ENCODE results near the gene CHTF18.
"Not testable (repeated sequence)": the region's sequence is repeated elsewhere in the genome, so short reads cannot be mapped to it uniquely, and the experiment has no call there.

CHTF18 gene

DNA sequence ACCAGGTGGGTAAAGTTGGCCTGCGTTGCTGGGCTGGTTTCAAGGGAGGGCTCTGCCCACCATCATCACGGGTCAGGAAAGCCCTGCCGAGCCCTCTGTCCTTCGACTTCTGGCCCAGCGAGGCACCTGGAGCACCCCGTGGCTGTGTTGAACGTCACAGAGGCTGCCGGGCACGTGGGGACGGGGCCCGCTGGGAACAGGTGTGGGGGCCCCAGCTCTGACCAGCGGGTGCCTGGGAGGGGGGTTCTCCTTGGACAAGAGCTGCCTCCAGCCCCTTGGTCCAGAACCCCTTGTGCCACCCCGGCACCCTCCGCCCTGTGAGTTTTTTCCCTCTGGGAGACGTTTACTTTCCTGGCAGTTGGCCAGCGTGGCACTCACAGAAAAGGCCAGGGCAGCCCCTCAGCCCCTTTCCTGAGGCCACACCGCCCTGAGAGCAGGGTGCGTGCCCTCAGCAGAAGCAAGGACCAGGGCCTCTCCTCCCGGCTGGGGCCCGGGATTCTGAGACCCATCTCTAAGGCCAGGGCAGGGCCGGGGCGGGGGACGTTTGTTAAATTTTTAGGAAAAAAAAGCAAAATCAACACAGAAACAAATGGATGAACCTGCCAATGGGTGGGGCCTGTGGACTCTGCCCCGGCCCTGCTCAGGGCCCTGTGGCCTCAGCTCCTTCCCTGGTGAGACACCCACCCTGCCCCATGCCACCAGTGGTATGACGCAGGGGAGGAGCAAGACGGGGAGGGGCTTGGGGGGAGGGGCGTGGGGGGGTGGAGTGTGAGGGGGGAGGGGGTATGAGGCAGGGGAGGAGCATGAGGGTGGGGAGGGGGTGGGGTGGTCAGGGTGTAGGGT lies 43.4 kb downstream of the CHTF18 start:
- Histone ChIP-seq H3K4me1 (ENCODE audit: control insufficient read depth, insufficient read depth, low read length, poor library complexity, severe bottlenecking) (no peaks in the 10 kb centered on the region), H3K9me3 (ENCODE audit: control insufficient read depth, low read length) (peaks cover 11% of the 10 kb centered on the region)
- 92 to 98% methylated on average over 22 to 24 of the region's 27 CpGs for WGBS, 2 experiments (ENCODE audit: insufficient coverage in 2 of 2)

DNA sequence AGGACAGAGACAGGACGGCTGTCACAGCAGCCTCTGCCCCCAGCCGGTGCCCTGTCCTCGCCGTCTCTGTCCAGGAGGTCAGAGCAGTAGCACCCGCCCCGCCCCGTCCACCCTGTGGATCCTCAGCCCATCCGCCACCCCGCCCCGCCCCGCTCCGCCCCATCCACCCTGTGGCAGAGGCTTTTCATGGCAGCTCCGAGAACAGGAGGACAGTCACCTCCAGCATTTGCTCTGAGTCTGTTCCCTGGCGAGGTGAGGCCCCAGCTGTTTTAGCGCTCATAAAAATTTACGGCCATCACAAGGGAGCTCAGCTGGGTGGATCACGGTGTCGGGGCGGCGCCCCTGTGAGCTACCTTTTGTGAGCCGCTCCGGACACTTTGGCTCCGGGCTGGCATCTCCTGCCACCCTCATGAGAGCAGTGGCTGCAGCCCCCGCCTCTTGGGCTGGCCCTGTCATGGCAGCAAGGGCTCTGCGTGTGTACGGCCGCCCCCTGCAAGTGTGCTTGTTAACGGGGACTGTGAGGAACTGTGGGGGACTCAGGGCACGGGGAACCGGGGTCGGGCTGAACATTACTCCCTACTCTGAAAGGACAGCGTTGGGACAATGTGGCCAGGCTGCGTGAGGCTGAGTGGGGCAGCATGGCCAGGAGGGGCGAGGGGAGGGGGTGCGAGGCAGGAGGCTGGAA lies 44.4 kb downstream of the CHTF18 start:
- no peaks in the 10 kb centered on the region for H3K4me1 ChIP-seq (ENCODE audit: control insufficient read depth, insufficient read depth, low read length, poor library complexity, severe bottlenecking)
- H3K27ac ChIP-seq (ENCODE audit: low read depth, low read length, severe bottlenecking) = no peak overlapping the region
- 88 to 89% methylated on average over 14 to 24 of the region's 35 CpGs for WGBS, 2 experiments (ENCODE audit: insufficient coverage in 2 of 2)
- H3K9me3 ChIP-seq (ENCODE audit: control insufficient read depth, low read length) = peaks cover 11% of the 10 kb centered on the region
- no peak overlapping the region for H3K4me3 ChIP-seq (ENCODE audit: extremely low read depth, insufficient read depth, low read length, poor library complexity, severe bottlenecking)
- no peaks in the 10 kb centered on the region for H3K36me3 ChIP-seq (ENCODE audit: control insufficient read depth, insufficient read depth, low read length)

More for the DNA sequence above, 43.4 kb downstream of the CHTF18 start:
- H3K36me3 ChIP-seq (ENCODE audit: control insufficient read depth, insufficient read depth, low read length) = no peaks in the 10 kb centered on the region
- H3K27ac ChIP-seq (ENCODE audit: low read depth, low read length, severe bottlenecking) = no peak overlapping the region
- H3K4me3 ChIP-seq (ENCODE audit: extremely low read depth, insufficient read depth, low read length, poor library complexity, severe bottlenecking) = no peak overlapping the region

DNA sequence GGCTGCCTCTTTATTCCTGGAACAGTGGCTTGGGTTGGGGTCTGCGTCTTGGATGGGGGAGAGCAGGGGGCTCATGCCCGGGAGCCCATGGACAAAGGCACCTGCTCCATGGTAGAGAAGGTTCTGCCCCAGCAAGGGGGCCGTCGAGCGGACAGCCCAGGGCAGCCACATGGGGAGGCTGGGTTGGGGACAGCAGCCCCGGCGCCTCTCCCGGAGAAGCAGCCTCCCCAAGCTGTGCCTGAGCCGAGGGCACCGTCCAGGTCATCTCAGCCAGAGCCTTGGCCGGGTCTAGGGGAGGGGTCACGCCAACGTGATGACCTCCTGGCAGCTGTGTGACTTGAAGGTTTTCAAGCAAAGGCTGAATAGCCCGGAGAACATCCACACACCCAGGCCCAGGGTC lies 45.0 kb downstream of the CHTF18 start:
- Histone ChIP-seq H3K4me1 (ENCODE audit: control insufficient read depth, insufficient read depth, low read length, poor library complexity, severe bottlenecking) (no peaks in the 10 kb centered on the region), H3K36me3 (ENCODE audit: control insufficient read depth, insufficient read depth, low read length) (no peaks in the 10 kb centered on the region), H3K27ac (ENCODE audit: low read depth, low read length, severe bottlenecking) (no peak overlapping the region), H3K4me3 (ENCODE audit: extremely low read depth, insufficient read depth, low read length, poor library complexity, severe bottlenecking) (no peak overlapping the region), H3K9me3 (ENCODE audit: control insufficient read depth, low read length) (peaks cover 11% of the 10 kb centered on the region)
- WGBS, 2 experiments (ENCODE audit: insufficient coverage in 2 of 2) = 90 to 91% methylated on average over 11 to 14 of the region's 14 CpGs

DNA sequence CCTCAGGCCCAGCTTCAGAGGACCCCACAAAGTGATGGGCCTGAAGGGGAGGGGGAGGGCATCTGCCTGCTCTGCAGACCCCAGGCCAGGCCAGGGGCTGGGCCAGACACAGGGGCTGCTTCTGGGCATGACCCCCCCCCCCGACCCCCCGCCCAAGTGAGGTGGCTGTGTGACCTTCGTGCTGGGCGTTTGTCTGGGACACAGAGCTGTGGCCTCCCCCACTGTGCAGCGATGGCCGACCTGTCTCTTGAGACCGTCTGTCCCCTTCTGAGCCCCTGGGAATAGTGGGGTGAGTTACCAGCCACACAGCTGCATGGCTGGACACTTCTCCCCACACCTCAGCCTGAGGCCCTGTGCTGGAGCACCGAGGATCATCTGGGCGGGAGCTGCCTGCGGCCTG lies 47.0 kb downstream of the CHTF18 start:
- WGBS, 2 experiments (ENCODE audit: insufficient coverage in 2 of 2) = 94 to 97% methylated on average over 6 to 8 of the region's 10 CpGs
- no peaks in the 10 kb centered on the region for H3K4me1 ChIP-seq (ENCODE audit: control insufficient read depth, insufficient read depth, low read length, poor library complexity, severe bottlenecking)
- no peak overlapping the region for H3K4me3 ChIP-seq (ENCODE audit: extremely low read depth, insufficient read depth, low read length, poor library complexity, severe bottlenecking)
- H3K36me3 ChIP-seq (ENCODE audit: control insufficient read depth, insufficient read depth, low read length) = no peaks in the 10 kb centered on the region
- no peak overlapping the region for H3K27ac ChIP-seq (ENCODE audit: low read depth, low read length, severe bottlenecking)
- H3K9me3 ChIP-seq (ENCODE audit: control insufficient read depth, low read length) = peaks cover 11% of the 10 kb centered on the region

DNA sequence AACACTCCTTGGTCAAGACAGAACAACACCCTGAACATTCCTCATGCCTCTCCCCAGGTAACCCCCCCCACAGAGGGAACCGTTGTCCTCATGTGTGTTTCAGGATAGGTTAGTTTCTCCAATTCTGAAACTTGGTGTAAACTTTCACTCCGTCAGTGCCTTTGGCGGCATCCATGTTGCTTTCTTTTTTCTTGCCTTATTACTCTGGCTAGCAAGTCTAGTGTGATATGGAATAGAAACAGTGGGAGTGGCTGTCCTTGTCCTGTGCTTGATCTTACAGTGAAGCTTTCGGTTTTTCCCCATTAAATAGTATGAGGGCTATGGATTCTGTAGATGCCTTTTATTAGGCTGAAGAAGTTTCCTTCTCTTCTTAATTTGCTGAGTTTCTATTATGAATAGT lies 47.8 kb downstream of the CHTF18 start:
- peaks cover 11% of the 10 kb centered on the region for H3K9me3 ChIP-seq (ENCODE audit: control insufficient read depth, low read length)
- no peaks in the 10 kb centered on the region for H3K4me1 ChIP-seq (ENCODE audit: control insufficient read depth, insufficient read depth, low read length, poor library complexity, severe bottlenecking)
- no peaks in the 10 kb centered on the region for H3K36me3 ChIP-seq (ENCODE audit: control insufficient read depth, insufficient read depth, low read length)
- H3K27ac ChIP-seq (ENCODE audit: low read depth, low read length, severe bottlenecking) = no peak overlapping the region
- WGBS, 2 experiments (ENCODE audit: insufficient coverage in 2 of 2) = 77 to 88% methylated on average over 1 to 3 of the region's 4 CpGs
- H3K4me3 ChIP-seq (ENCODE audit: extremely low read depth, insufficient read depth, low read length, poor library complexity, severe bottlenecking) = no peak overlapping the region

DNA sequence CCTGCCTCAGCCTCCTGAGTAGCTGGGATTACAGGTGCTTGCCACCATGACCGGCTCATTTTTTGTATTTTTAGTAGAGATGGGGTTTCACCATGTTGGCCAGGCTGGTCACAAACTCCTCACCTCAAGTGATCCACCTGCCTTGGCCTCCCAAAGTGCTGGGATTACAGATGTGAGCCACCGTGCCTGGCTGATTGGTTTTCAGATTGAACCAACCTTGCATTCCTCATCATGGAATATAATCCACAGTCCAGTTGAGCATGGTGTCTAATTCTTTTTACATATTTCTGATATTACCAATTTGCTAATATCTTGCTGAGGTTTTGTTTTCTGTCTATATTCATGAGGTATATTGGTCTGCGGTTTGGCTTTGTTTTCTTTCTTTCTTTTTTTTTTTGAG lies 48.4 kb downstream of the CHTF18 start:
- H3K27ac ChIP-seq (ENCODE audit: low read depth, low read length, severe bottlenecking); H3K4me1 ChIP-seq (ENCODE audit: control insufficient read depth, insufficient read depth, low read length, poor library complexity, severe bottlenecking); H3K36me3 ChIP-seq (ENCODE audit: control insufficient read depth, insufficient read depth, low read length); H3K4me3 ChIP-seq (ENCODE audit: extremely low read depth, insufficient read depth, low read length, poor library complexity, severe bottlenecking): not testable (repeated sequence)
- peaks cover 11% of the 10 kb centered on the region for H3K9me3 ChIP-seq (ENCODE audit: control insufficient read depth, low read length)
- WGBS, 2 experiments (ENCODE audit: insufficient coverage in 2 of 2) = 83 to 93% methylated on average over 1 to 3 of the region's 3 CpGs

DNA sequence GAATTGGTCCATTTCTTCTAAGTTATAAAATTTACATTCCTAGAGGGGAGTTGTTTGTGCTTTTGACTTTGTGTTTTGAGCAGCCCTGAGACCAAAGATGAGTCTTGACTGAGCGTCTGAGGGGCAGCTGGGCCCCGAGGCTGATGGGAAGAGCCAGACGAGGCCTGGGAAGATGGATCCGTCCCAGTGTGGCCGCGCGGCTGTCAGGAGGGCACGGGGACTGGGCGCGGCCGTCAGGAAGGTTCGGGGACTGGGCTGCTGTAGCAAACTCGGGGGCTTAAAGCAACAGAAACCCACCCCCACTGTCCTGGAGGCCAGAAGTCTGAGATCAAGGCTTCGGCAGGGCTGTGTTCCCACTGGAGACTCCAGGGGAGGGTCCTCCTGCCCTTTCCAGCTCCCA lies 50.3 kb downstream of the CHTF18 start:
- Histone ChIP-seq H3K36me3 (ENCODE audit: control insufficient read depth, insufficient read depth, low read length) (no peaks in the 10 kb centered on the region), H3K9me3 (ENCODE audit: control insufficient read depth, low read length) (peaks cover 11% of the 10 kb centered on the region), H3K4me3 (ENCODE audit: extremely low read depth, insufficient read depth, low read length, poor library complexity, severe bottlenecking) (no peak overlapping the region), H3K4me1 (ENCODE audit: control insufficient read depth, insufficient read depth, low read length, poor library complexity, severe bottlenecking) (no peaks in the 10 kb centered on the region), H3K27ac (ENCODE audit: low read depth, low read length, severe bottlenecking) (no peak overlapping the region)
- 86 to 93% methylated on average over 2 to 14 of the region's 14 CpGs for WGBS, 2 experiments (ENCODE audit: insufficient coverage in 2 of 2)

DNA sequence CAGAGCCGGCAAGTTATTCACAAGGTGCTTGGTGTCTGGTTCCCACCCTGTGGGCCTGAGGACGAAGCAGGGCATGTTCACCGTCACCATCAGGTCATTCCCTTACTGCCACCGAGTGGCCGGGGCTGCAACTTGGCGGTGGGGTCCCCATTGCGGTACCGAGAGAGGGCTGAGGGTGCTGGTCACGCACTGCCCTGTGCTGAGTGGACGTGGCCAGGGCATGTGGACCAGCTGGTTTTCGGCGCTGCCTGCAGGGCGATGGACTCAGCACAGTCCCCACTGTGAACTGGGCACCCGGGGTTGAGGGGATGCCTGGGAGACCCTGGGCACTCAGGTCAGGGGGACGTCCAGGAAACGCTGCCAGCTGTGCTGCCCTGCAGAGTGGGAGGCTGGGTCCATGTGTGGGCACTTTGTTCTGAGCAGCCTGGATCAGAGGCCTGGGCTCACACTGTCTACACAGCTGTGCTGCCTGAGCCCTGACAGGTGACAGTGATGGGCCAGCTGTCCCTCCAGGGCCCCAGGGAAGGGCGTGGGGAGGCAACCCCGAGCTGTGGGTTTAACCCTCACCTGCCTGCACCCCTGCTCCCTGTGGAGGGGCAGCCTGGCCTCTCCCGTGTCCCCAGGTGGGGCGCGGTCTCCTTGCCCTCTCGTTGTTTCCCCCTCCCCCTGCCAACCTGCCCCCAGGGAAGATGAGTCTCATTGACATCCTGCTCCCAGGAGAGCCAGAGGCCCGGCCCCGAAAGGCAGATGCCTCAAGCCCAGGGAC lies 51.4 kb downstream of the CHTF18 start:
- no peak overlapping the region for H3K4me3 ChIP-seq (ENCODE audit: extremely low read depth, insufficient read depth, low read length, poor library complexity, severe bottlenecking)
- 88 to 94% methylated on average over 22 of the region's 24 CpGs for WGBS, 2 experiments (ENCODE audit: insufficient coverage in 2 of 2)

DNA sequence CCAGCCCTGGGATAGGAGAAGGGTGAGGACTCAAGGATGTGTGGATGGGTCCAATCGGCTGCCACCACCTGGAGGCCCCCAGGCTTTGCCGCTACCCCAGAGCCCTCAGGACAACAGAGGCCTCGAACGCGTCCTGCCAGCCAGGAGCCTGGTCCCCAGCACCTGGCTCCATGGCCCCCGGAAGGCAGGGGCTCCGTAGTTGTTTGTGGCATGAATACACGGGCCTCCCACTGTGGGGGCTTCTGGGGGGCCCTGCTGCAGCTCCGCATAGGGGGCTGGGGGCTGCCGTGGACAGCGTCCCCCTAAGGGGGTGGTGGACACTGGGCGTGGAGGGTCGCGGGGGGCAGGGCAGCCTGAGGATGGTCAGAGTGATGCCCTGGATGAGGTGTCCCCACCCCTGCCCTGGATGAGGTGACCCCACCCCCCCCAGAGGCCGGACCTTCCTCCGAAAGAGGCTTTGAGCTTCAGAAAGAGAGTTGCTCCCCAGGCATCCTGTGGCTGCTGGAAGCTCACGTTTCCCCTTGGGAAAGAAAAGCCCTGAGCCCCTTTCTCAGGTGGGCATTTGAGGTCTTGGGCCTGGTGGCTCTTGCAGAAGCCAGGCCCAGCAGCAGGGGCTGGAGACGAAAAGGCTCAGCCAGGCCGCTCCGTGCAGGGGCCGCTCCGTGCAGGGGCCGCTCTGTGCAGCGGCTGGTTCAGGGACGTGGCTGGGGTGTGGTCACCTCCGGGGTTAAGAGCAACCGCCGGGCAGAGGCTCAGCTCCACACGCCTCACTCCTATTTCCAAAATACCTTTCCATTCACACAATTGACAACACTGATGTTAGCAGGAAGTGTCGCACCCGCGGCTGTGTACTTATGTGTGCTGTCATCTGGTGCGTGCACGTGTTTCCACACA lies 52.4 kb downstream of the CHTF18 start:
- H3K4me1 ChIP-seq (ENCODE audit: control insufficient read depth, insufficient read depth, low read length, poor library complexity, severe bottlenecking) = no peaks in the 10 kb centered on the region
- peaks cover 7% of the 10 kb centered on the region for H3K9me3 ChIP-seq (ENCODE audit: control insufficient read depth, low read length)
- H3K4me3 ChIP-seq (ENCODE audit: extremely low read depth, insufficient read depth, low read length, poor library complexity, severe bottlenecking) = no peak overlapping the region
- 88 to 95% methylated on average over 28 to 29 of the region's 34 CpGs for WGBS, 2 experiments (ENCODE audit: insufficient coverage in 2 of 2)
- H3K36me3 ChIP-seq (ENCODE audit: control insufficient read depth, insufficient read depth, low read length) = no peaks in the 10 kb centered on the region
- no peak overlapping the region for H3K27ac ChIP-seq (ENCODE audit: low read depth, low read length, severe bottlenecking)

More for the DNA sequence above, 51.4 kb downstream of the CHTF18 start:
- H3K27ac ChIP-seq (ENCODE audit: low read depth, low read length, severe bottlenecking) = no peak overlapping the region
- no peaks in the 10 kb centered on the region for H3K4me1 ChIP-seq (ENCODE audit: control insufficient read depth, insufficient read depth, low read length, poor library complexity, severe bottlenecking)
- H3K9me3 ChIP-seq (ENCODE audit: control insufficient read depth, low read length) = peaks cover 11% of the 10 kb centered on the region
- no peaks in the 10 kb centered on the region for H3K36me3 ChIP-seq (ENCODE audit: control insufficient read depth, insufficient read depth, low read length)
